Loucy (cell line): Measurements from ENCODE around the gene CTNND2.

Source experiments
- EZH2phosphoT487 ChIP-seq: fragments of 200-600 bp; IDR thresholded peaks from 2 replicates; pipeline ENCODE4 v1.6.1; 2018; ENCODE audit warnings: antibody characterized with exemption, mild to moderate bottlenecking, moderate library complexity, borderline replicate concordance
- TF ChIP-seq, protein P1 (sequence below): fragments of 200-600 bp; sonication (generic); conservative IDR thresholded peaks from 2 replicates; pipeline ENCODE4 v1.5.1; 2014; ENCODE audit warnings: mild to moderate bottlenecking, antibody characterized with exemption, low read length

- TF ChIP-seq, protein P1, sequence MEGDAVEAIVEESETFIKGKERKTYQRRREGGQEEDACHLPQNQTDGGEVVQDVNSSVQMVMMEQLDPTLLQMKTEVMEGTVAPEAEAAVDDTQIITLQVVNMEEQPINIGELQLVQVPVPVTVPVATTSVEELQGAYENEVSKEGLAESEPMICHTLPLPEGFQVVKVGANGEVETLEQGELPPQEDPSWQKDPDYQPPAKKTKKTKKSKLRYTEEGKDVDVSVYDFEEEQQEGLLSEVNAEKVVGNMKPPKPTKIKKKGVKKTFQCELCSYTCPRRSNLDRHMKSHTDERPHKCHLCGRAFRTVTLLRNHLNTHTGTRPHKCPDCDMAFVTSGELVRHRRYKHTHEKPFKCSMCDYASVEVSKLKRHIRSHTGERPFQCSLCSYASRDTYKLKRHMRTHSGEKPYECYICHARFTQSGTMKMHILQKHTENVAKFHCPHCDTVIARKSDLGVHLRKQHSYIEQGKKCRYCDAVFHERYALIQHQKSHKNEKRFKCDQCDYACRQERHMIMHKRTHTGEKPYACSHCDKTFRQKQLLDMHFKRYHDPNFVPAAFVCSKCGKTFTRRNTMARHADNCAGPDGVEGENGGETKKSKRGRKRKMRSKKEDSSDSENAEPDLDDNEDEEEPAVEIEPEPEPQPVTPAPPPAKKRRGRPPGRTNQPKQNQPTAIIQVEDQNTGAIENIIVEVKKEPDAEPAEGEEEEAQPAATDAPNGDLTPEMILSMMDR = no peak
- no peak for TF ChIP-seq EZH2phosphoT487
Measured at GRCh38 chr5:11261241-11261640, 643.0 kb downstream of the CTNND2 start.
